Measurements from ENCODE around the gene SMAD6. TPM values are rescaled to one million over a fixed set of nuclear protein-coding genes. Genes with fewer than 3 reads are reported as not detected.

The SMAD6 gene
- total and polyA plus RNA-seq, 12 donors, result 1.9 to 31.9 (median 7.4) TPM

DNA sequence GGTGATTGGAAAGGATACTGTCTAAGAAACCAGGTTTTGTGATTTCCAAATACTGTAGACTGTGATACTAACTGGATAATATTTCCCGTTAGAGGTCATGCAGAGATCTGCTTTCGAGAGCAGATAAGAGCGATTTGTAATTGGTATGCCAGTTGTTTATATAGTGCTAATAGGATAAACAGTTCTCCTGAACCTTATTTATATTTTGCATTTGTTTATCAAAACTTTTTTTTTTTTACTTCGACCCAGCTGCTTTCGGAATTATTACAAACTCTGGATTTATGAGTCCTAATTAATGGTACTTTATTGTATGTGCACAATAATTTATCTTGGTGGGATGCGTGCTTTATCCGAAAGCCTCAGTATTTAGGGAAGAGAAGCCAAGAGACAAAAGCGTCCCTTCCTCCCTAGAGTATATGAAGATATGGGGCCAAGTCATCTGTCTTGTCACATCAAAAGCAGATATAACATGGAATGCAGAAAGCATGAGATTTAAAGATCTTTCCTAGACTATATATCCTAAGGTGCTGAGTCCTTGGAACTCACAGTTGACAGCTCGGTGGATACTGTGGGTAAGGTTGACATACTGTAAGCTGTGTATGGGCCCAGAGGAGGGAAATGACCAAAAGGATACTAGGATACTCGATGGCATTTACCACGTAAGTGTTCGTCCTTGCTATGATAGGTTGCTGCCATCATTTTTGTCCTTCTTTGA lies 62.2 kb downstream of the SMAD6 start:
- no peaks in the 10 kb centered on the region for H3K27me3 ChIP-seq
- H3K27ac ChIP-seq, result peak overlapping the region in 3 of 5 donors; percentile 6 to 92 (median 49)
- no peak for DNase-seq
- intact Hi-C loops (cut with DNase I), result no loop called here
- WGBS, 4 donors, result 58 to 69% (median 65%) methylated on average over 12 of the region's 12 CpGs
- no peak overlapping the region for H3K4me3 ChIP-seq
- TF ChIP-seq, protein P1, sequence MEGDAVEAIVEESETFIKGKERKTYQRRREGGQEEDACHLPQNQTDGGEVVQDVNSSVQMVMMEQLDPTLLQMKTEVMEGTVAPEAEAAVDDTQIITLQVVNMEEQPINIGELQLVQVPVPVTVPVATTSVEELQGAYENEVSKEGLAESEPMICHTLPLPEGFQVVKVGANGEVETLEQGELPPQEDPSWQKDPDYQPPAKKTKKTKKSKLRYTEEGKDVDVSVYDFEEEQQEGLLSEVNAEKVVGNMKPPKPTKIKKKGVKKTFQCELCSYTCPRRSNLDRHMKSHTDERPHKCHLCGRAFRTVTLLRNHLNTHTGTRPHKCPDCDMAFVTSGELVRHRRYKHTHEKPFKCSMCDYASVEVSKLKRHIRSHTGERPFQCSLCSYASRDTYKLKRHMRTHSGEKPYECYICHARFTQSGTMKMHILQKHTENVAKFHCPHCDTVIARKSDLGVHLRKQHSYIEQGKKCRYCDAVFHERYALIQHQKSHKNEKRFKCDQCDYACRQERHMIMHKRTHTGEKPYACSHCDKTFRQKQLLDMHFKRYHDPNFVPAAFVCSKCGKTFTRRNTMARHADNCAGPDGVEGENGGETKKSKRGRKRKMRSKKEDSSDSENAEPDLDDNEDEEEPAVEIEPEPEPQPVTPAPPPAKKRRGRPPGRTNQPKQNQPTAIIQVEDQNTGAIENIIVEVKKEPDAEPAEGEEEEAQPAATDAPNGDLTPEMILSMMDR (IDR thresholded peaks at IDR 0.05), result no peak
- no peak for TF ChIP-seq POLR2A (IDR thresholded peaks at IDR 0.05)
- no peaks in the 10 kb centered on the region for H3K9me3 ChIP-seq (replicated peaks in 1 of 3)
- no peaks in the 10 kb centered on the region for H3K36me3 ChIP-seq (replicated peaks in 1 of 2)
- peaks cover 14 to 47% of the 10 kb centered on the region in 2 donors for H3K4me1 ChIP-seq (replicated peaks in 1 of 2)

DNA sequence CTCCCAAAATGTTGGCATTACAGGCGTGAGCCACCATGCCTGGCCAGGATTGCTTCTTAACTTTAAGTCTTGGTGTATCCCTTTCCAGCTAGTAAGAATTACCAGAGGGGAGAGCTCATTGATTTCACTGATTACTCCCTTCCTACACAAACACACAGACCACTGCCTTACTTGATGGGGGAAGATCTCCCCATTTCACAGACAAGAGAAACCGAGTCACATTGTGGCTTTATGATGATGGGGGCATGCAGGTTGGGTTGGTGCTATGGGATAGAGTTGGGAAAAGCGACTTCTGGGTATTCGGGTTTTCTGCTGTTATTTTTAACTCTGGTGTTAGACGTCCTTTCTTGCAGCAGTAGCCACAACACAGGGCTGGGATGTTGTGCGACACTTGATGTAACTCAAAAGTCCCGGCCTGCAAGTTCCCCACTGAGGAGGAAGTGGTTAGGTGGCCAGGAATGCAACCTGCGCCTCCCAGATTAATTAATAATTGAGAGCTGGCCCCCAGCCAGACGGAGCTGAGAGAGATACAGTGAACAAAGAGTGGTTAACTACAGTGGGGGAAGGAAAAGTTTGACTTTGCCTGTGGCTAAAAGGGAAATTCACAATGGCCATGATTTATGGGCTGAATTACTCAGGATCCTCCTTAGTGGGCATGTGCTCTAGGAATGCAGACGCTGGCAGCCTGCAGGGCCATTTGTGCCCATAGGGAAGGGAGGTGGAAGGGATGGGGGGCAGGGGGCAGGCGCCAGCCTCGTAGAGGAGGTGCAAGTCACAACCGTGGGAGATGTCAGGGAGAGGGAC lies 63.6 kb downstream of the SMAD6 start:
- 33 to 46% (median 38%) methylated on average over 13 of the region's 13 CpGs for WGBS, 4 donors
- Histone ChIP-seq H3K4me3 (no peak overlapping the region), H3K9me3 (replicated peaks in 1 of 3) (no peaks in the 10 kb centered on the region), H3K27me3 (no peaks in the 10 kb centered on the region), H3K27ac (peak overlapping the region in 1 of 5 donors; percentile 75), H3K36me3 (replicated peaks in 1 of 2) (no peaks in the 10 kb centered on the region), H3K4me1 (replicated peaks in 1 of 2) (peaks cover 14 to 47% of the 10 kb centered on the region in 2 donors)
- intact Hi-C loops (cut with DNase I), result no loop called here
- peak in 4 of 7 donors; percentile 40 to 64 (median 60) for DNase-seq
- TF ChIP-seq, protein P1 (IDR thresholded peaks at IDR 0.05), result no peak
- no peak for TF ChIP-seq POLR2A (IDR thresholded peaks at IDR 0.05)

DNA sequence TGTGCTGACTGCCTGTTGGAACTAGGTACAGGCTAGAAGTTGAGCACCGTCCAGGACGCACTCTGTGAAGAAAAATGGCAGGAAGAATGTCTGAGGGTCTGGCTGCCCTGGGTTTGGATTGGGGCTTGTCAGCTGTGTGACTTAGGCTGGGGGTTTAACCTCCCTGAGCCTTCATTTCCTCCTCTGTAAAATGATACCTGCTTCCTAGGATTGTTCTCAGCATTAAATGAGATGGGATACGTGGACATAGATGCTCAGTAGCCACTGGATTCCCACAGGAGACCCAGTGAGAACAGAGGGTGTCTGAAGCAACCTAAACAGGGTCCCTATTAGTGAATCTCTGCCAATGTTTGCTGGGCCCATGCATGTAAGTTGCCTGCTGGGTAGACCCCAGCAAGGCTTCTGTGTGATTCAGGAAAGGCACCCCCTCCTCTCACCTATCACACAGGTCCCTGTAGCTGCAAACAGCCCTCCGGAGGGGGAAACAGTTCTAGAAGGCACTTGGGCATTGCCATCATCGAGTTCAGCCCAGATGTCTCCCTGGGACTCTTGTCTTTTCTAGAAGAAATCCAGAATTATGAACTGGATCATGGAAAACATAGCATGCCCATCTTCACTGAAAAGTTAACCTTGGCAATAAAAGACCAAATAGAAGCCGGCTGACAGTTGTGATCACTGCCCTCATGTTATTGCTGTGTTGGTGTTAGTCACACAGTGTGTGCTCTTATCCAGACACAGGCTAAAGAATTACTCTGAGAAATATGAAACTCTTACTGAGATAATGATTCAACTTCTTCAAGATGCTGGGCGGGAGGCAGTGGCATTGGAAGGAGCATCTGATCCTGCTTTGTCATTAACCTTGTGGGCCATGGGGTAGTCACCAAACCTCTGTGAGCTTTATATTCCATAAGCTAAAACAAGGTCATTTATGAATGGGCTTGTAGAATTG lies 64.5 kb downstream of the SMAD6 start:
- intact Hi-C loops (cut with DNase I), result no loop called here
- no peaks in the 10 kb centered on the region for H3K36me3 ChIP-seq (replicated peaks in 1 of 2)
- TF ChIP-seq, protein P1 (IDR thresholded peaks at IDR 0.05), result no peak
- no peak for TF ChIP-seq POLR2A (IDR thresholded peaks at IDR 0.05)
- no peak overlapping the region for H3K4me3 ChIP-seq
- peaks cover 14 to 41% of the 10 kb centered on the region in 2 donors for H3K4me1 ChIP-seq (replicated peaks in 1 of 2)
- no peaks in the 10 kb centered on the region for H3K9me3 ChIP-seq (replicated peaks in 1 of 3)
- WGBS, 4 donors, result 60 to 77% (median 67%) methylated on average over 6 to 7 of the region's 7 CpGs
- H3K27ac ChIP-seq, result peak overlapping the region in 1 of 5 donors; percentile 61
- DNase-seq, result no peak
- no peaks in the 10 kb centered on the region for H3K27me3 ChIP-seq
